ENCODE data around the gene GAS7. TPM values are rescaled to one million over a fixed set of nuclear protein-coding genes. Genes with fewer than 3 reads are reported as not detected.

GAS7 gene
- total RNA-seq, 2 donors from 2014 or later, result 10.3 to 144 TPM

- no peak for DNase-seq (ENCODE audit: low spot score)
- H3K27ac ChIP-seq, result no peak overlapping the region
- no peak overlapping the region for H3K4me3 ChIP-seq
- TF ChIP-seq POLR2AphosphoS5 (IDR thresholded peaks at IDR 0.05) (no peak), POLR2A (IDR thresholded peaks at IDR 0.05) (no peak), CTCF (IDR thresholded peaks at IDR 0.05) (no peak)
- intact Hi-C loops (cut with DNase I), result no loop called here
- no peaks in the 10 kb centered on the region for H3K9me3 ChIP-seq
- no peaks in the 10 kb centered on the region for H3K36me3 ChIP-seq
- no peaks in the 10 kb centered on the region for H3K27me3 ChIP-seq (replicated peaks; ENCODE audit: insufficient read depth)
- H3K4me1 ChIP-seq (replicated peaks), result no peaks in the 10 kb centered on the region
- 81% methylated on average over 9 of the region's 9 CpGs for WGBS
Measured at GRCh38 chr17:9999919-10000695, 198.3 kb downstream of the GAS7 start.

DNA sequence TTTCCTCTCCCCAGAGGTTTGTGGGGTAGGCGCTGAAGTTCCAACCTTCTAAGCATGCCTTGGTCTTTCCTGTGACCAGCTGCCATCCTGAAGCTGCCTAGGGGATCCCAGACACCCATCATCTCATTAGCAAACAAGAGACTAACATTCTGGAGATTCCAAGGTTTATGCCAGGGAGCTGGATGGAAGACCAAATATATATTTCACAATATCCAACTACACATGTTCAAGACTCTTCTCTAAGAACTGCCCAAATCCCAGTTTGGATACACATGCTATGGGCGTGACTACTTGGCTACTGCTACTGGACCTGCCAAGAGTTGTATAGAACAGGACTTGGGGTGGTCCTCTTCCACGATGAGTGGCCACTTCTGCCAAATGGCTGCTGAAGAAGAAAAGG lies 200.3 kb downstream of the GAS7 start:
- DNase-seq (ENCODE audit: low spot score), result no peak
- Histone ChIP-seq H3K9me3 (no peaks in the 10 kb centered on the region), H3K4me3 (no peak overlapping the region), H3K36me3 (no peaks in the 10 kb centered on the region), H3K27ac (no peak overlapping the region), H3K27me3 (replicated peaks; ENCODE audit: insufficient read depth) (no peaks in the 10 kb centered on the region), H3K4me1 (replicated peaks) (no peaks in the 10 kb centered on the region)
- 87% methylated on average over 3 of the region's 3 CpGs for WGBS
- no peak for TF ChIP-seq POLR2AphosphoS5 (IDR thresholded peaks at IDR 0.05)
- intact Hi-C loops (cut with DNase I), result no loop called here

DNA sequence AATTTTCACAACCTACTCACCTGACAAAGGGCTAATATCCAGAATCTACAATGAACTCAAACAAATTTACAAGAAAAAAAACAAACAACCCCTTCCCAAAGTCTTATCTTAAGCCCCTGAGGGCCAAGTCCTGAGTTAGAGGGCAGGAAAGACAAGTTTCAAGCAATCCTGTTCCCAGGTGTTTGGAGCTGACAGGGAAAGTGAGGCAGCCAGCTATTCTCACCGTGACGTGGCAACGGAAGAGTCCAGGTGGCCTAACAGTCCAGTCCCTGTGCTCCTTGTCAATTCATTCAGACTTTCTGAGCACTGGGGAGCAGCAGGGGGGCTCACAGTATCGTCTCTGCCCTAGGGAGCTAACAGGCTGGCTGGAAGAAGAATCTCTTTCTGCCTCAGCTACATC lies 203.6 kb downstream of the GAS7 start:
- H3K4me1 ChIP-seq (replicated peaks), result no peaks in the 10 kb centered on the region

GRCh38 chr17:9991796-9992195 lies 206.6 kb downstream of the GAS7 start:
- TF ChIP-seq POLR2A (IDR thresholded peaks at IDR 0.05) (no peak), POLR2AphosphoS5 (IDR thresholded peaks at IDR 0.05) (no peak), CTCF (IDR thresholded peaks at IDR 0.05) (no peak)
- 95% methylated on average over 7 of the region's 7 CpGs for WGBS
- intact Hi-C loops (cut with DNase I), result no loop called here
- no peak overlapping the region for H3K27ac ChIP-seq
- H3K4me1 ChIP-seq (replicated peaks), result no peaks in the 10 kb centered on the region
- H3K36me3 ChIP-seq, result no peaks in the 10 kb centered on the region
- no peak for DNase-seq (ENCODE audit: low spot score)
- H3K4me3 ChIP-seq, result no peak overlapping the region
- H3K9me3 ChIP-seq, result no peaks in the 10 kb centered on the region
- H3K27me3 ChIP-seq (replicated peaks; ENCODE audit: insufficient read depth), result no peaks in the 10 kb centered on the region

More for the DNA sequence above, 203.6 kb downstream of the GAS7 start:
- Histone ChIP-seq H3K27me3 (replicated peaks; ENCODE audit: insufficient read depth) (no peaks in the 10 kb centered on the region), H3K4me3 (no peak overlapping the region), H3K27ac (no peak overlapping the region), H3K36me3 (no peaks in the 10 kb centered on the region), H3K9me3 (no peaks in the 10 kb centered on the region)
- TF ChIP-seq CTCF (IDR thresholded peaks at IDR 0.05) (no peak), POLR2AphosphoS5 (IDR thresholded peaks at IDR 0.05) (no peak), POLR2A (IDR thresholded peaks at IDR 0.05) (no peak)
- intact Hi-C loops (cut with DNase I), result no loop called here
- no peak for DNase-seq (ENCODE audit: low spot score)
- WGBS, result 56% methylated on average over 4 of the region's 4 CpGs

DNA sequence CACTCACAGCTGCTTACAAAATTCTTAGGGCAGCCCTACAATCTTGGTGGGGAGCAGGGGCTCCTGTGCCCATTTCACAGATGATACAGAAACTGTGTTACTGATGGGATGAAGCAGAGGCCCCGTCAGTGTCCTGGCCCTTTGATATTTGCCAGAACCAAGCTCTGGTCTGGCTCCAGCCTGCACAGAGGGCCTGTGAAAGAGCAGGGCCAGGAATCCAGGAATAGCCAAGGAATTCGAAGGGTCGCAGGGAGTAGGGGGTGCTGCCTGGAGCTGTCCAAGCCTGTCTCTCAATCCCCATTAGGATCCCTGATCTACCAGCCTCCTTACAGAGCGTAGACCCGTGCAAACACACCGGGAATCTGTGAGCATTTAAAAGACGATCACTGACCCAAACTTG lies 207.1 kb downstream of the GAS7 start:
- Histone ChIP-seq H3K36me3 (no peaks in the 10 kb centered on the region), H3K9me3 (no peaks in the 10 kb centered on the region), H3K27me3 (replicated peaks; ENCODE audit: insufficient read depth) (no peaks in the 10 kb centered on the region), H3K27ac (no peak overlapping the region), H3K4me3 (no peak overlapping the region), H3K4me1 (replicated peaks) (no peaks in the 10 kb centered on the region)
- TF ChIP-seq POLR2A (IDR thresholded peaks at IDR 0.05) (no peak), CTCF (IDR thresholded peaks at IDR 0.05) (no peak), POLR2AphosphoS5 (IDR thresholded peaks at IDR 0.05) (no peak)
- 90% methylated on average over 7 of the region's 7 CpGs for WGBS
- no peak for DNase-seq (ENCODE audit: low spot score)
- intact Hi-C loops (cut with DNase I), result no loop called here

Data from prostate gland (tissue), 2 donors.